Measurements from ENCODE around the gene PPP1R1C. TPM values are rescaled to one million over a fixed set of nuclear protein-coding genes. Genes with fewer than 3 reads are reported as not detected.
"Not testable (repeated sequence)": the region's sequence is repeated elsewhere in the genome, so short reads cannot be mapped to it uniquely, and the experiment has no call there.

The PPP1R1C gene
- total RNA-seq, 1 donor from 2014 or later = 0.52 TPM

DNA sequence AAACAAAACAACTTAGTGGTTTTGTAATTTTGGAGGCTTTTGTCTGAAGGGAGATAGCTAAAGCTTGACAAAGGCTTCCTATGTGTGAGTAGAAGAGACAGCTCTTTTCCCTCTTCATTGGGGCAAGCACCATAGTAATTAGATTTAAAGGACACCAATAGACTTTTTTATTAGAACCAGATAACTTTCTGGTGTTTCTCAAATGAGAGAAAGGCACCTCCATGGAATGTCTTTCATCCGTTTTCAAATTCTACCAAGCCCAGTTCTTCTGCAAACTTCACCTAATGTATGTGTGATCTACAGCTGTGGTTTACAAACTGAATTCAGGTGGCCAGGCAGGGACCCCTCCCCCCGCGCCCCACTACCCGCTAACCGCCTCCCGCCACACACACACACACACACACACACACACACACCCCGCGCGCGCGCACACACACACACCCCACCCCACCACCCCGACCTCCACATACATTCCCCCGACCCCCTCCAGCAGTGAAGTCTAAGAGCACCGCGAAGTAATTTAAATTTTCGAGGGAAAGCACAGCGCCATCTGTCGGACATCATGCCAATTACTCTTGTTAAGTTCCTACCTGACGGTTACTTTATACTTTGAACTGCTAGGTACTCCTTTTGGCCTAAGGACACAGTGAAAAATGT is 31.6 kb upstream of the PPP1R1C start:
- H3K4me3 Mint-ChIP-seq (ENCODE audit: unreplicated experiment) = peak overlapping the region; percentile 25
- DNase-seq (ENCODE audit: low spot score) = no peak
- H3K9me3 Mint-ChIP-seq (ENCODE audit: low read depth) = no peaks in the 10 kb centered on the region
- no peaks in the 10 kb centered on the region for H3K27me3 Mint-ChIP-seq (ENCODE audit: low read depth)
- H3K27ac Mint-ChIP-seq (ENCODE audit: unreplicated experiment) = no peak overlapping the region
- TF ChIP-seq, protein P1, sequence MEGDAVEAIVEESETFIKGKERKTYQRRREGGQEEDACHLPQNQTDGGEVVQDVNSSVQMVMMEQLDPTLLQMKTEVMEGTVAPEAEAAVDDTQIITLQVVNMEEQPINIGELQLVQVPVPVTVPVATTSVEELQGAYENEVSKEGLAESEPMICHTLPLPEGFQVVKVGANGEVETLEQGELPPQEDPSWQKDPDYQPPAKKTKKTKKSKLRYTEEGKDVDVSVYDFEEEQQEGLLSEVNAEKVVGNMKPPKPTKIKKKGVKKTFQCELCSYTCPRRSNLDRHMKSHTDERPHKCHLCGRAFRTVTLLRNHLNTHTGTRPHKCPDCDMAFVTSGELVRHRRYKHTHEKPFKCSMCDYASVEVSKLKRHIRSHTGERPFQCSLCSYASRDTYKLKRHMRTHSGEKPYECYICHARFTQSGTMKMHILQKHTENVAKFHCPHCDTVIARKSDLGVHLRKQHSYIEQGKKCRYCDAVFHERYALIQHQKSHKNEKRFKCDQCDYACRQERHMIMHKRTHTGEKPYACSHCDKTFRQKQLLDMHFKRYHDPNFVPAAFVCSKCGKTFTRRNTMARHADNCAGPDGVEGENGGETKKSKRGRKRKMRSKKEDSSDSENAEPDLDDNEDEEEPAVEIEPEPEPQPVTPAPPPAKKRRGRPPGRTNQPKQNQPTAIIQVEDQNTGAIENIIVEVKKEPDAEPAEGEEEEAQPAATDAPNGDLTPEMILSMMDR (IDR thresholded peaks at IDR 0.05) = peak; percentile 81
- H3K4me1 Mint-ChIP-seq (ENCODE audit: low read depth) = peaks cover 41% of the 10 kb centered on the region
- no peaks in the 10 kb centered on the region for H3K36me3 Mint-ChIP-seq (ENCODE audit: low read depth)

DNA sequence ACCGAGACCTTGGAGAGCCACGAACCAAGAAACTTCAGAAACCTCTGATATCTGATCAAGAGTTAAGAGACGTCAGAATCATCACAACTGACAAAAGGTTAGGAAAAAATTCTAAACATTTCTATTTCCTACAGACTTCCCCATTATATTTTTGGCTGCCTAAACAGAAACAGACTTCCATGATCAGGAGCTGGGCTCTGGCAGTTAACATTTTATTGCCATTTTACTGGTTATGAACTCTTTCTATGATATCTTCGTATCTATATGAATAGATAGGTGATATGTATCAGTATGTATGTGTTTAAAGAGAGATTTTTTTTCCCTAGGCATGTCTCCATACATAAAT is 31.1 kb upstream of the PPP1R1C start:
- Mint-ChIP-seq H3K4me1 (ENCODE audit: low read depth) (peaks cover 42% of the 10 kb centered on the region), H3K27me3 (ENCODE audit: low read depth) (no peaks in the 10 kb centered on the region), H3K36me3 (ENCODE audit: low read depth) (no peaks in the 10 kb centered on the region), H3K4me3 (ENCODE audit: unreplicated experiment) (peak overlapping the region; percentile 25), H3K9me3 (ENCODE audit: low read depth) (no peaks in the 10 kb centered on the region), H3K27ac (ENCODE audit: unreplicated experiment) (no peak overlapping the region)
- no peak for DNase-seq (ENCODE audit: low spot score)
- TF ChIP-seq, protein P1 (IDR thresholded peaks at IDR 0.05) = peak; percentile 34

DNA sequence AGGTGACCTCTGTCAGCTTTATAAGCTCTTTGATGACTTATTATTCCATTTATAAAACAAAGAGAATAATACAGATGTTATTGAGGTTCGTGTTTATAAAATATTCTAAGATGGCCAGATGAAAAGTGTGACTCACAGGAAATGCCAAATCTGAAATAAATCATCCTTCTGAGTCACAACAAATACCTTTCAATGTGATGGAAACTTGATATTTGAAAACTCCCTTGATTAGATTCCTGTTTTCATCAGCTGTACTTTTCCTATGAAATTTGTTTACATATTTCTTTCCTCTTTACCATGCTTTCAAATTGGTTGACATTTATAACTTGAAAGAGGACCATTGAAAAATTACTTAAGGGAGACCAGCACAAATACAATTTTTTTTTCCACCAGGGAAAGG is 30.6 kb upstream of the PPP1R1C start:
- TF ChIP-seq, protein P1 (IDR thresholded peaks at IDR 0.05) = no peak
- Mint-ChIP-seq H3K36me3 (ENCODE audit: low read depth) (no peaks in the 10 kb centered on the region), H3K9me3 (ENCODE audit: low read depth) (no peaks in the 10 kb centered on the region), H3K27ac (ENCODE audit: unreplicated experiment) (no peak overlapping the region), H3K4me1 (ENCODE audit: low read depth) (peaks cover 47% of the 10 kb centered on the region), H3K4me3 (ENCODE audit: unreplicated experiment) (no peak overlapping the region), H3K27me3 (ENCODE audit: low read depth) (no peaks in the 10 kb centered on the region)
- DNase-seq (ENCODE audit: low spot score) = no peak

DNA sequence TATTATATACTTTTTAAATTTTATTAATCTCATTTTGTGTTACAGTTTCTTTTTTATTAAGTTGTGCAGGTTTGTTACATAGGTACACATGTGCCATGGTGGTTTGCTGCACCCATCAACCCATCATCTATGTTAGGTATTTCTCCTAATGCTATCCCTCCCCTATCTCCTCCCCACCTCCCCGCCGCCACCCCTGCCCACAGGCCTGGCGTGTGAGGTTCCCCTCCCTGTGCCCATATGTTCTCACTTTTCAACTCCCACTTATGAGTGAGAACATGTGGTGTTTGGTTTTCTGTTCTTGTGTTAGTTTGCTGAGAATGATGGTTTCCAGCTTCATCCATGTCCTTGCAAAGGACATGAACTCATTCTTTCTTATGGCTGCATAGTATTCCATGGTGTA is 29.8 kb upstream of the PPP1R1C start:
- H3K9me3 Mint-ChIP-seq (ENCODE audit: low read depth); H3K4me3 Mint-ChIP-seq (ENCODE audit: unreplicated experiment); H3K27me3 Mint-ChIP-seq (ENCODE audit: low read depth); H3K27ac Mint-ChIP-seq (ENCODE audit: unreplicated experiment); DNase-seq (ENCODE audit: low spot score); H3K36me3 Mint-ChIP-seq (ENCODE audit: low read depth): not testable (repeated sequence)
- H3K4me1 Mint-ChIP-seq (ENCODE audit: low read depth) = peaks cover 53% of the 10 kb centered on the region

DNA sequence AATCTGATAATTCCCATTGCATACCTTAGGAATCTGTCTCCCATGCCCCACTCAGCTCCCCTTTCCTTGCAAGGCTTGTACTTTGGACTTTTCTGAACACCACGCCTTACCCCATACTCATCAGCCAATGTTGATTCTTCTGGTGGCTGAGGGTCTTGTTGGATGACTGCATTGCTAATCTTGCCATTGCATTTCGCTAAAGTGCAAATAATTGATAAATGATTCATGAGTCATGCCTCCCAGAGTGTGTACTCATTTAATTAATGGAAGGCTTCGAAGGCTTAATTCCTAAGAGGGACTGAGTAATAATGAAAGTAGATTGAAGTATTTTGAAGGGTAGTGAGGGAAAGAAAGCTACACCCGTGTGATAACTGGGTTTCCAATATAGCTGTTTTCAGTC is 28.0 kb upstream of the PPP1R1C start:
- H3K36me3 Mint-ChIP-seq (ENCODE audit: low read depth) = no peaks in the 10 kb centered on the region
- DNase-seq (ENCODE audit: low spot score) = no peak
- H3K4me1 Mint-ChIP-seq (ENCODE audit: low read depth) = peaks cover 49% of the 10 kb centered on the region
- TF ChIP-seq, protein P1 (IDR thresholded peaks at IDR 0.05) = no peak
- H3K4me3 Mint-ChIP-seq (ENCODE audit: unreplicated experiment) = no peak overlapping the region
- H3K27me3 Mint-ChIP-seq (ENCODE audit: low read depth) = no peaks in the 10 kb centered on the region
- no peak overlapping the region for H3K27ac Mint-ChIP-seq (ENCODE audit: unreplicated experiment)
- no peaks in the 10 kb centered on the region for H3K9me3 Mint-ChIP-seq (ENCODE audit: low read depth)

DNA sequence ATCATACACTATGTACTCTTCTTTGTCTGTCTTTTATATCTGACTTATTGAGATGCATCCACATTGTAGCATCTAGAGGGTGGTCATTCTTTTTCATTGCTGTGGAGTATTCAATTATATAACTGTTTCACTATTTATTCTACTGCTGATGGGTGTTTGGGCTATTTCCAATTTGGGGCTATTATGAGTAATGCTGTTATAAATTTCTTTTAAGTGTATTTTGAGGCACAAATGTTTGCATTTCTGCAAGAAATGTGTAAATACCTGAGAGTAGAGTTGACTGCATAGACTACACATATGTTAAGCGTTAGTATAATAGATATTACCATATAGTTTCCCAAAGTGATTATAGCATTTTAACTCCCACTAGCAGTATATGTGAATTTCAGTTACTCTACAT is 26.9 kb upstream of the PPP1R1C start:
- Mint-ChIP-seq H3K4me1 (ENCODE audit: low read depth) (peaks cover 45% of the 10 kb centered on the region), H3K4me3 (ENCODE audit: unreplicated experiment) (no peak overlapping the region), H3K9me3 (ENCODE audit: low read depth) (no peaks in the 10 kb centered on the region), H3K27me3 (ENCODE audit: low read depth) (no peaks in the 10 kb centered on the region), H3K36me3 (ENCODE audit: low read depth) (no peaks in the 10 kb centered on the region), H3K27ac (ENCODE audit: unreplicated experiment) (no peak overlapping the region)
- no peak for DNase-seq (ENCODE audit: low spot score)
- TF ChIP-seq, protein P1 (IDR thresholded peaks at IDR 0.05) = no peak
